CD4-positive, alpha-beta T cell treated with Interleukin-1 beta for 1 hour (primary cell): ENCODE measurements around the gene SLC10A1.
"Not testable (repeated sequence)": the region's sequence is repeated elsewhere in the genome, so short reads cannot be mapped to it uniquely, and the experiment has no call there.

Source experiments
- DNase-seq, 2 donors: peaks; one replicate each; pipeline ENCODE4 v3.0.0-alpha.2; 2020 to 2022

The SLC10A1 gene

DNA sequence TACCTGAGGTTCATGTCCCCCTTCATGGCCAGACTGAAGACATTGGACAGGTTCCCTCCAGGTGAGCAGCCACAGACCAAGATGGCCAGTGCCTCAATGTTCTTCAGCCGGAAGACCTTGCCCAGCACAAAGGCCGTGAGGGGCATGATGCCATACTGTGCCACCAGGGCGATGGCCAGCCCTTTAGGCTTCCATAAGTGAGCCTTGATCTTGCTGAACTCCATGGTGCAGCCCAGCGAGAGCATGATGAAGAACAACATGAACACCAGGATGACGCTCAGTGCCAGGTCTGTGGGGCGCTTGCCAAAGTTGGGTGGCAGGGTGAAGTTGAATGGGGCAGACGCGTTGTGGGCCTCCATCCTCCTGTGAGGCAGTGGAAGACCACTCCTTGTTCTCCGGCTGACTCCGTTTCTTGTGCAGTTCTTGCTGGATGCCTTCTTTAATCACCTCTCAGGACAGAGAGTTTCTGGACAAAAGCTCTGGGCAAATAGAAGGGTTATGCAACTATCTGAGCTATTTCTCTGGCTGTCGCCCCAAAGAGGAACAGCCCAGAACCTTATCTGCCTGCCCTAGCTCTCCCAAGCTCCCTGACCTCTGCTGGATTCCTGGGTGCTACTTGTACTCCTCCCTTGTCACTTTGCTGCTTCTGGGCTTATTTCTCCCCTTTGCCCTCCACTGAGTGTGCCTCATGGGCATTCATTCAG, at the start of gene SLC10A1:
Gene SLC10A1, minus strand, starts transcription at position 445 of the 704 bp plus-strand sequence. Its CDS starts 86 bp downstream, at position 359.
- no peak for DNase-seq

GRCh38 chr14:69845787-69846186, 48.7 kb upstream of the SLC10A1 start:
- DNase-seq: no peak

GRCh38 chr14:69845050-69845581, 48.1 kb upstream of the SLC10A1 start:
- DNase-seq: no peak

- DNase-seq: no peak
Measured at GRCh38 chr14:69844171-69844570, 47.1 kb upstream of the SLC10A1 start.

- no peak for DNase-seq
Measured at GRCh38 chr14:69842686-69843420, 45.8 kb upstream of the SLC10A1 start.

GRCh38 chr14:69841656-69842055, 44.6 kb upstream of the SLC10A1 start:
- no peak for DNase-seq

GRCh38 chr14:69839661-69840060, 42.6 kb upstream of the SLC10A1 start:
- DNase-seq: no peak

GRCh38 chr14:69838881-69839416, 41.9 kb upstream of the SLC10A1 start:
- no peak for DNase-seq

DNA sequence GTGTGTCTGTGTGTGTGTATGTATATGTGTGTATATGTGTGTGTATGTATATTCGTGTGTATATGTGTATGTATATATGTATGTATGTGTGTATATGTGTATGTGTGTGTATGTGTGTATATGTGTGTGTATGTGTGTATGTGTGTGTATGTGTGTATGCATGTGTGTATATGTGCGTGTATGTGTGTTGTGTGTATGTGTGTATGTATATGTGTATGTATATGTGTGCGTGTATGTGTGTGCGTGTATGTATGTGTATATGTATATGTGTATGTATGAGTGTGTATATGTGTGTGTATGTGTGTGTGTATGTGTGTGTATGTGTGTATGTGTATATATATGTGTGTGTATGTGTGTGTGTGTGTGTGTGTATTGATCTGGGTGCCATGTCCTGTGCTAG, 31.8 kb upstream of the SLC10A1 start:
- no peak for DNase-seq

DNA sequence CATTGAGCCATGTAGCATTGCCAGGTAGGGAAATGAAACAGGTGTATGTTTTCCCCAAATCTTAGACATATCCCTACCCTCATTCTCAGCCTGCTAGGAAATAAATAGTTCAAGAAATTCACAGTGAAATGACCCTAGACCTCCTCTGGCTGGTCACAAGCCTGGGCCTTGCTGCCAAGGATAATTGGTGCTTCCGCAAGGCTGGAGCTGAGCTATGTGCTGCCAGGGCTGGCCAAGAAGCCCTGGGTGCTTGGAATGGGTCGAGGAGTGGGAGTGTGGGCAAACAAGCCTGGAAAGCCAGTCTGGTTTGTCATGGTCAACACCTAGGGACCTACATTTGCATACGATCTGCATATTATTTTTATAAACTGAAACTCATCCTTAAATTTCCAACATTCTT, 31.3 kb upstream of the SLC10A1 start:
- DNase-seq: no peak

GRCh38 chr14:69827560-69827959, 30.5 kb upstream of the SLC10A1 start:
- DNase-seq: no peak

GRCh38 chr14:69822456-69822855, 25.4 kb upstream of the SLC10A1 start:
- no peak for DNase-seq

- no peak for DNase-seq
Measured at GRCh38 chr14:69820991-69821390, 23.9 kb upstream of the SLC10A1 start.

- no peak for DNase-seq
Measured at GRCh38 chr14:69819607-69820006, 22.6 kb upstream of the SLC10A1 start.

- DNase-seq: peak; percentile 33 to 73
Measured at GRCh38 chr14:69818758-69819191, 21.7 kb upstream of the SLC10A1 start.

GRCh38 chr14:69816216-69816615, 19.2 kb upstream of the SLC10A1 start:
- no peak for DNase-seq

- DNase-seq: no peak
Measured at GRCh38 chr14:69815556-69815955, 18.5 kb upstream of the SLC10A1 start.

- no peak for DNase-seq
Measured at GRCh38 chr14:69814397-69814796, 17.4 kb upstream of the SLC10A1 start.

DNA sequence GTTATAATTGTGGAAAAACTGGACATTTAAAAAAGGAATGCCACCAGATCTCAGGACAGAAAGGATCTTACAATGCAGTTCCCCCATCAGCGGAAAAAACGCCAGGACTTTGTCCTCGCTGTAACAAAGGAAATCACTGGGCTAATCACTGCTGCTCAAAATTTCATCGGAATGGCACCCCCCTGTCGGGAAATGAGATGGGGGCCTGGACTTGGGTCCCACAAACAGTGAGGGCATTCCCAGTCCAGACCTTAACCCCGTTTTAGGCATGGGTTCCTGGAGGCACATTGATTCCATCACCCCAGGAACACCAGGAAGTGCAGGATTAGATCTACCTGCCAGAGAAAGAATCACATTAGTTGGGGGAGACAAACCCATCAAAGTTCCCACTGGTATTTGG, 16.3 kb upstream of the SLC10A1 start:
- DNase-seq: not testable (repeated sequence)

GRCh38 chr14:69812711-69813110, 15.7 kb upstream of the SLC10A1 start:
- DNase-seq: no peak

GRCh38 chr14:69811868-69812252, 14.8 kb upstream of the SLC10A1 start:
- no peak for DNase-seq

- DNase-seq: no peak
Measured at GRCh38 chr14:69811227-69811867, 14.3 kb upstream of the SLC10A1 start.
